Measurements from ENCODE around the gene BPIFB1.

Gene BPIFB1

DNA sequence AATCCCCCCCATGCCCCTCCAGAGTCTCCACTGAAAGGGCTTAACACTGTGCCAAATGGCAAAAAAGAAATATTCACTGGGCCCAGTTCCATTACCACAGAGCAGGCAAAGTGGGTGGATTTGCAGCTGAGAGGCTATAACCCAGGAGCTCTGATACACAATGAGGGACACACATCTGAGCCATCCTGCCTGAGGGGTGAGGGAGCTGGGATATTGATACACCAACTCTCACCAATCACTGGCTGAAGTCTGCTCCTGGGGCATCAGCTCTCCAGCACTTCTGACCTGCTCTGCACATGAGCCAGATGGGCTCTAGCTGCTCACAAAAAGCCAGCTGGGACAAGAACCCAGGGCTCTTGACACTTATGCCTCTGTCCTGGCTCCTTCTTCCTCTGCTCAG, 4.9 kb downstream of the BPIFB1 start:
- intact Hi-C loops (cut with DNase I) = no loop called here
- DNase-seq = no peak

GRCh38 chr20:33290852-33291251, 7.8 kb downstream of the BPIFB1 start:
- DNase-seq = no peak
- intact Hi-C loops (cut with DNase I) = loop anchor here (10.0 kb wide), 2 partner anchors 196 to 386 kb away; no protein-coding TSS in a partner anchor

DNA sequence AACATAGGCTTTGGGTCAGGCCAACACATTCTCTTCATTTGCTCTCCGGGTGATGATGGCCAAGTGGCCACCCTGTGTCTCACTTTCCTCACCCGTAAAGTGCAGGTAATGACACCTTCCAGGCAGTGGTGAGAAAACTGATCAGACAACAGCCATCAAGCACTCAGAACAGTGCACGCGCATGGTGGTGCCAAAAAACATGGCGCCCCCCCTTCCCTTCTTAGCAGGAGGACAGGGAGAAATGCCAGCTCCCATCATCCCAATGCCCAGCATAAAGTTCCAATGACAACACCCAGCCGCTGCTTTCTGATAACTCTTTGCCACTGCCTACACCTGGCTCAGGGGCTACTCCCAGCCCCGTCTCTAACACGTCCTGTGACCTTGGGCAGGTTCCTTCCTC, 8.4 kb downstream of the BPIFB1 start:
- no peak for DNase-seq
- intact Hi-C loops (cut with DNase I) = loop anchor here (10.0 kb wide), 2 partner anchors 197 to 387 kb away; no protein-coding TSS in a partner anchor

DNA sequence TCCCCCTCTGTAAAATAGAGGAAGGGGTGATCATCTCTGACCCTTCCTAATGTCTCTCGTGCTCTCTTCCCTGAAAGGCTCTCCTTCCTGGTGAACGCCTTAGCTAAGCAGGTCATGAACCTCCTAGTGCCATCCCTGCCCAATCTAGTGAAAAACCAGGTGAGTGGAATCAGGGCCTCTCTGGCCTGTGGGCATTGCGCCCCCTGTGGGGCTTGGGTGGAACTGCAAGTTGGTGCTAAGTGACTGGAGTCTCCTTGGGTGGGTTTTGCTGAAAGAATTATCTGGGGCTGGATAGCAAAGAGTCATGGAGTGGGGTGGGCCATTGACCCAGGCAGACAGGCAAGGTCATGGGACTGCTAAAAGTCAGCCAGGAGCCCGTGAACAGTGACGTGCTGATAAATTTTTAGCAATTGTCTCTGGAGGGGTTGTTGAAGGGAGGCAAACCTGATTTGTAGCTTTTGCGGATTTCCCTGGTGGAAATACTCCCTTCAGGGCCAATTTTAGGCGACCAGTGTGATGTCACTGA, 8.9 kb downstream of the BPIFB1 start:
- intact Hi-C loops (cut with DNase I) = loop anchor here (10.0 kb wide), 2 partner anchors 197 to 387 kb away; no protein-coding TSS in a partner anchor
- DNase-seq = peak in 41 of 42 donors; percentile 27 to 90 (median 65)

DNA sequence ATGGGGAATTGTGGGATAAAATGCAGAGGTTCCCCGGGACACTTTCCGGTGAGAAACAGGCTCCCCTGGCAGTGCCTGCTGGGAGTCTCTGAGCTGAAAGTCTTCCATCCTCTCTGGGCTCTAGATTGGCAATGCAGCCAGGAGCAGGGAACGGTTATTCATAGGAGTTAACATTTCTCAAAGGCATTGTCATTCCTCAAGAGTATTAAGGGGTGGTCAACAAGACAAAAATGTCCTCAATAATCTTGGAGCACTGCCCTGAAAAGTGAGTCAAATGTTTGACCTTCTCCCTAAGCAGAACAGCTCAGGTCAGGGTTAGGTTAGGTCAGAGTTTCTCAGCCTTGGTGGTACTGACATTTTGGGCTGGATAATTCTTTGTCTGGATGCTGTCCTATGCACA, 13.2 kb downstream of the BPIFB1 start:
- no peak for DNase-seq
- intact Hi-C loops (cut with DNase I) = loop anchor here (10.0 kb wide), 2 partner anchors 201 to 391 kb away; no protein-coding TSS in a partner anchor

DNA sequence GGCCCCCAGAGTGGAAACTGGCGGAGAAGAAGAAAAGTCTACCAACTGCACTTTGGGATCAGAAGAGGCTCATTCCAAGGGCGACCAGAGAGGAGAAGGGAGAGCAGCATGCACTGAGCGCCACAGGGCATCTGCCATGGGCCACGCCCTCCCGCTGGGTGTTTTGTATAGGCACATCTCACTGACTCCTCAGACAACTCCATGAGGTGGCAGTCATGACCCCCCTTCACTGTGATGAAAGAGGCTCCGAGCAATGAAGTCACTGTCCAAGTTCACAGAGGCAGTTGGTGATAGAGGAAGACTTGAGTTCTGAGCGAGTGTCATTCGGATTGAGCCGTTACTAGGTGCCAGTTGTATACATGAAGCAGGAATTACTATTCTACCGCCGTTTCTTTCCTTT, 15.4 kb downstream of the BPIFB1 start:
- intact Hi-C loops (cut with DNase I) = loop anchor here (10.0 kb wide), 2 partner anchors 204 to 394 kb away; no protein-coding TSS in a partner anchor
- DNase-seq = no peak

GRCh38 chr20:33299111-33299603, 16.1 kb downstream of the BPIFB1 start:
- DNase-seq = peak; percentile 18 to 92 (median 77)
- intact Hi-C loops (cut with DNase I) = loop anchor here (10.0 kb wide), 2 partner anchors 204 to 394 kb away; no protein-coding TSS in a partner anchor

DNA sequence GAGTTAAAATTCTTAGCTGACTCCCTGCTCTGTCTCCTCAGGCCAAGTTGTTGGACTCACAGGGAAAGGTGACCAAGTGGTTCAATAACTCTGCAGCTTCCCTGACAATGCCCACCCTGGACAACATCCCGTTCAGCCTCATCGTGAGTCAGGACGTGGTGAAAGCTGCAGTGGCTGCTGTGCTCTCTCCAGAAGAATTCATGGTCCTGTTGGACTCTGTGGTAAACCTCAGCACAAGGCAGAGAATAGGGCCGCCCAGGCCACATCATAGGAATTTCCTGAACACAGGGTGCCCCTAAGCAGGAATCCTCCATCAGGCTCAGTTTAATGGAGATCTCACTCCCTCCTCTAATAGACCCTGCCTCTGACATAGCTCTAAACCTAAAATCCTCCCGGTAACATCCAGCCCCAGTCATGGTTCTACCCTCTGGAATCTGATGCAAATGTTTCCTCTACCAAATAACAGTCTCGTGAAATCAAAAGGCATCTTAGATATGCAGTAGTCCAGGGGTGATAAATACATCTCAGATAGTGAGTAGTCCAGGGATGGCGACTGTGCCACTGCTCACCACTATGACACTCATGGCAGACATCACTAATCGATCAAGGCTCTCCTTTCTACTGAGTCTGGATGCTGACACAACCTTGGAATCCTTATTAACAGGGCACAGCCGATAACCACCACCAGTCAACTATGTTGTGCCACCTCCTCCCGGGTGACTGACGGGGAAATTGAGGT, 18.3 kb downstream of the BPIFB1 start:
- intact Hi-C loops (cut with DNase I) = no loop called here
- no peak for DNase-seq

- DNase-seq = no peak
- intact Hi-C loops (cut with DNase I) = no loop called here
Observed at GRCh38 chr20:33303595-33303994, 20.6 kb downstream of the BPIFB1 start.

DNA sequence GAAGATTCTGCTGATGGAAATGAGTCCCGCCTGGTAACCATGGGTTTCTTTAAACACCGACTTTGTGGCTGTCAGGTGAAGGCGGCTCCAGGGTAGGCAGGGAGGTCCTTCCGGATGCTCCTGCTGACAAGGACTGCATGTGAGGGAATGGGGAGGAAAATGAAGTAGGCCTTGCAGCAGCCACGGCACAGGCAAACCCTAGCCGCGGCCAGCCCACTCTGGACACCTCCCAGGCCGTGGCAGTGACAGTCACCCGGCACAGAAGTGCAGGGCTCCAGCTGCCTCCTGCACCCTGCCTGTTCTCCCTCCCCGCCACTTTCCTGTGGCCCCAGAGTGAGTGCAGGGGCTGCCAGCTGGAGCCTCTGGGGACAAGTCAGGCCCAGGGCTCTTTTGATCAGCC, 21.0 kb downstream of the BPIFB1 start:
- intact Hi-C loops (cut with DNase I) = no loop called here
- no peak for DNase-seq

GRCh38 chr20:33305589-33306057, 22.6 kb downstream of the BPIFB1 start:
- intact Hi-C loops (cut with DNase I) = no loop called here
- no peak for DNase-seq

- intact Hi-C loops (cut with DNase I) = no loop called here
- no peak for DNase-seq
Observed at GRCh38 chr20:33306228-33306627, 23.2 kb downstream of the BPIFB1 start.

DNA sequence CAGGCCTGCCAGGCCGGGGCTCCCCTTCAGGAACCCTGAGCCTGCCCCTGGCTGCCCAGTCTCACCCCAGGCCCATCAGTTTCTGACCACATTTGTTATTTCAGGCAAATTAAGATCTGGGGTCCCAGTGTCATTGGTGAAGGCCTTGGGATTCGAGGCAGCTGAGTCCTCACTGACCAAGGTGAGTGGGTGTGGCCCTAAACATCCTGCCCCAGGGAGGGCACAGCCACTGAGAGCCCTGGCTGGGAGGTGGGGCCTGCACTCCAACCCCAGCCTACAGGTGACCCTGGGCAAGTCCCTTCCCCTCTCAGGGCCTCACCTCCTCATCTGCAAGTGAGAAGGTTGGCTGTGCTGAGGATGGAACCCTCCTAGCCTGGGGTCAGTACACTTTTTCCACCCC, 23.8 kb downstream of the BPIFB1 start:
- DNase-seq = no peak
- intact Hi-C loops (cut with DNase I) = no loop called here

GRCh38 chr20:33308668-33309067, 25.7 kb downstream of the BPIFB1 start:
- intact Hi-C loops (cut with DNase I) = no loop called here

DNA sequence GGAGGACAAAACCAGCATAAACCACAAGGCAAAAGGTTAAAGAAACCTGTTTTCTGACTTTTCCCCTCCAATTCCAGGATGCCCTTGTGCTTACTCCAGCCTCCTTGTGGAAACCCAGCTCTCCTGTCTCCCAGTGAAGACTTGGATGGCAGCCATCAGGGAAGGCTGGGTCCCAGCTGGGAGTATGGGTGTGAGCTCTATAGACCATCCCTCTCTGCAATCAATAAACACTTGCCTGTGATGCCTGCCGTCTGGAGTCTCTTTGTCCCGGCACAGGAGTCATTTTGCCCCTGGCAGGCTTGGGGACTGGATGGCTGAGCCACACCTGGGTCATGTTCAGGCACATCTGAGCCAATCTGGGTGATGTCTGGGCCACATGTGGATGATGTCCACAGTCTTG, 26.6 kb downstream of the BPIFB1 start:
- no peak for DNase-seq
- intact Hi-C loops (cut with DNase I) = no loop called here

More at GRCh38 chr20:33308668-33309067, 25.7 kb downstream of the BPIFB1 start:
- no peak for DNase-seq

- intact Hi-C loops (cut with DNase I) = no loop called here
Observed at GRCh38 chr20:33310327-33310899, 27.4 kb downstream of the BPIFB1 start.

GRCh38 chr20:33311011-33311410, 28.0 kb downstream of the BPIFB1 start:
- intact Hi-C loops (cut with DNase I) = no loop called here
- DNase-seq = no peak

More at GRCh38 chr20:33310327-33310899, 27.4 kb downstream of the BPIFB1 start:
- DNase-seq = peak in 1 of 42 donors; percentile 13

DNA sequence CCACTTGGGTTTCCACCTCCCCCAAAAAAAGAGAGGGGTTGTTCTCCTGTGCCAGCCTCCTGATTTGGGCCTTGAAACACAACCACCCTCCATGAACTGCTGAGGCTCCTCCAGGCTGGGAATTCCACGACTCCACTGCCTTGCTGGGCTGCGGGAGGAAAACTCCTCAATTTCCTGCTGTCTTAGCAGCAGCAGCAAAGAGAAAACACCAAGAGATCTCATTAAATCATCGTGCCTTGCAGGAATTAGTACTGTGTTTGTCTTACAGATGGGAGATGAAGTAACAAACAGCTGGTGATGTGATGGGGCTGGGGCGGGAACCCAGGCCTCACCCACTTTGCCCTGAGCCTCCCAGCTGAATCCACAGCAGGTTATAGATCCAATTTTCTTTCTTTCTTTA, 29.0 kb downstream of the BPIFB1 start:
- DNase-seq = no peak
- intact Hi-C loops (cut with DNase I) = no loop called here

DNA sequence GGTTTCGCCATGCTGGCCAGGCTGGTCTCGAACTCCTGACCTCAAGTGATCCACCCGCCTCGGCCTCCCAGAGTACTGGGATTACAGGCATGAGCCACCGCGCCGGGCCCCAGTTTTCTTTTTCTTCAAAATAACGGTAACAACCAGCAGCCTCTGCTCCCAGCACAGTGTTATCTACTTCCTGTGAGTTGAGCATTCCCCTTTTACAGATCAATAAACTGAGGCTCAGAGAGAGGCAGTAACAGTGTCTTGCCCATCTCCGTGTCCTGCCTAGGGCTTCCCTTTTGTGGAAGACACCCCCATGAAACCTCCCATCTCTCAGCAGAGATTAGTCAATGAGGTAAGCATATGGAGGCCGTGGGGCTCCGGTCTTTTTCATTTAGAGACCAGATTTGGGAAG, 29.6 kb downstream of the BPIFB1 start:
- no peak for DNase-seq
- intact Hi-C loops (cut with DNase I) = no loop called here
